ENCODE measurements around the gene C21orf58.
"Not testable (repeated sequence)": the region's sequence is repeated elsewhere in the genome, so short reads cannot be mapped to it uniquely, and the experiment has no call there.

Gene C21orf58

DNA sequence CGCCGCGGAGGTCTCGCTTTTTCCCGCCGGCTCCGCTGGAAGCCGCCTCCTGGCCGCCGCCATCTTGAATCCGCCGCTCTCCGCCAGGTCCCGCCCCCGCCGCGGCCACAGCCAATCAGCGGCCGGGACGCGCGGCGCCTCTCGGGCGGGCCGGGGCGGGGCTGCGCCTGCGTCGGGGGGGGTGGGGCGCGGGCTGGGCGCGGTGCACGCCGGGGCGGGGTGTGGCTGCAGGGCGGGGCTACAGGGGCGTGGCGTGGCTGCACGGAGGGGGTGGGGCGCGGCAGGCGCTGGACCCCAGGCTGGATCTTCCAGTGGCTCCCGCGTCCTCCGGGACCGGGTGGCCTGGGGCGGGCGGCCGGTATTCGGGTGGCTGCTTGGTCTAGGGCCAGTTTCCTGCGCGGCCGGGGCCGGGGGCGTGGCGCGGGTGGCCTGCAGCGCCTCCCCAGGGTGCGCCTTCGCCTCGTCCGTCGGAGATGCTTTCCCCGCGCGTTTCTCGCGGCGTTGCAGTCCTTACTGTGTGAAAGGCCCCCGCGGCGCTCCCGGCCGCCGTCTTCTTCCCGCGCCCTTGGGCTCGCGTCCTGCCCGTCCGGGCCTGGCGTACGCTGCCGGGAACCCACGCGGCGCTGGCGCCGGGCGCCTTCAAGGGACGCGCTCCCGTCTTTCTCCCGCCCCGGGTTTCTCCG lies 861 bp upstream of the C21orf58 start:
- DNase-seq (ENCODE audit: low read depth in 2 of 2), result peak; percentile 66 to 83

DNA sequence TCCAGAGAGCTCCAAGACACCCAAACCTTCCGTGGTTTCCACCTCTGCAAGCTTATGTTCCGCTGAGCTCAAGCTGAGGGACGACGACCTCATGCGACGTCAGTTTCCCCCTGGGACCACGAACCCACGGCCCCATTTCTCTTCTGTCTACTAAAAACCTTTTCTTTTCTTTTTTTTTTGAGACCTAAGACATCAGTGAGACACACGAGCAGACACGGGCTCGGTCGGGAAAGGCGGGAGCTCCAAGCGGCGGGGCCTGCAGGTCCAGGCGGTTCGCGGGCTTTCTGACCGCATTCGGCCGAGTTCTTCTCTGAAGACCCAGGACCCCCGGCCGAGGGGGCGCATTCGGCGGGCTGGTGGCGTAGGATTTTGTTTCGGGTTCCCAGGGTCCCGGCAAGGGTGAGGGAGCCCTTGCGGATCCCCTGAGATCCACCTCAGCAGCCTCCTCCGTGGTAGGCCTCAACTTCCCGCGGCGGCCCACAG lies 402 bp downstream of the C21orf58 start:
- DNase-seq (ENCODE audit: low read depth in 2 of 2), result no peak

DNA sequence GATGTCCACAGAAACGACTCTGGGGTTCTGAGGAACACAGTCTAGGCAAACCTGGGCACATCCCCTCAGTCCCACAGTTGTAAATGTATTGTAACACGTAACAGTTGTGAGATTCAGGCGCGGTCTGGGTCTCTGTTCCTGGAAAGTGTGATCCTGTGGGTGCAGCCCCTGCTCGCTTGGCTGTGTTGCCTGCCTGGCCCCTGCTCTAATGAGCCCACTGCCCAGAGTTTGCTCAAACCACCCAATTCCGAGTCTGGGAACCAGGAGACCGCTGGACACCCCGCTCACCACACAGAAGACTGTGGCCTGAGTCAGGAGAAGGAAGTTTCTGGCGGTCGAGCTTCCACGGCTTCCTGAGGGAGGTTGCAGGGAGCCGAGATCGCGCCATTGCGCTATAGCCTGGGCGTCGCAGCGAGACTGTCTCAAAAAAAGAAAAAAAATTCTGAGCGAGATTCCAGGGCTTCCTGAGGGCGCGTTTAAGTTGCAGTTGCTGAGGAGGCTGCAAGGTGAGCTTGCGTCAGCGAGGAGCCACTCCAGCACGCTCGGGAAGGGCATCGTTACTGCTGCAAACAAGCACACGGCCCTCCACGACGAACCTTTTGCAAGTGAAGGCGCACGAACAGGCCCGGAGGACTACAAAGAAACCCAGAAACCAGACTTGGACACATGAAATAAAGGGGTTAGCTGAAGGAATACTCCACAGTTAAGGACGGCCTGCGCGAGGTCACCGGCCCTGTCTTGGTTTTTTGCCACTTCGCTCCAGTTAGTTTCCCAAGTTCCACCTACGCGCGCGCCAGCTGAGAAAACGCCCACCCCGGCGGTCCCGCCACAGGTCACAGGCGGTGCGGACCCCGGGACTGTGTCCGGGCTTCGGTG lies 1.1 kb downstream of the C21orf58 start:
- peak in 1 of 2 donors; percentile 6 for DNase-seq (ENCODE audit: low read depth in 2 of 2)

DNA sequence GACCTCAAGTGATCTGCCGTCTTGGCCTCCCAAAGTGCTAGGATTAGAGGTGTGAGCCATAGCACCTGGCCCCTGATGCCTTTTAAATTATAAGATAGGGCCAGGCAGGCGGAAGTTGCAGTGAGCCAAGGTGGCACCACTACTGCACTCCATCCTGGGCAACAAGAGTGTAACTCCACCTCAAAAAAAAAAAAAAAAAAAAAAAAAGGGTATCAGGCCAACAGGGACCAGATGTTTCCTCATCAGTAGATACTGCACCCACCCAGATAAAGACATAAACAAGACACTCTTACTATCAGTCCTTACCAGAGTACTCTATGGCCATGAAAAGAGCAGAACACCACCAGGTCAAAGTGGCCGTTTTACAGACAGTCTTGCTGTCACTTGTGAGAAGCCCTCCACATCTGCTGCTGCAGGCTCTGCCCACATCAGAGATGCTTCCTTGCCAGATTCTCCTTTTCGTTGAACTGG lies 3.3 kb downstream of the C21orf58 start:
- no peak for DNase-seq (ENCODE audit: low read depth in 2 of 2)

DNA sequence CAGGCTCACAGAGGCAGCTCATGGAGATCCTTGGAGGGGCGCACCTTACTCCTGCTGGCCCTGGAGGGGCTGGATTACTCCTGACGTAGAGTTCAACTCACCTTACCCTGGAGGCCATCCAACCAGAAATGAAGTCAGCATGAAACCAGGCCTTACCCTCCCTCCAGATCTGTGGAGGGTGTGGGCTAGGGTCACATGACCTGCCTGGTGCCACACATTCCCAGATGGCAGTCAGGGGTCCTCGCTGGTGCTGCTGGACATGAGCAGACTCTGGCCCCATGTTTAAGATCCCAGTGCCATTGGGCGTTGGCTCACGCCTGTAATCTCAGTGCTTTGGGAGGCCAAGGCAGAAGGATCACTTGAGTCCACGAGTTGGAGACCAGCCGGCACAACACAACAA lies 4.5 kb downstream of the C21orf58 start:
- no peak for DNase-seq (ENCODE audit: low read depth in 2 of 2)

DNA sequence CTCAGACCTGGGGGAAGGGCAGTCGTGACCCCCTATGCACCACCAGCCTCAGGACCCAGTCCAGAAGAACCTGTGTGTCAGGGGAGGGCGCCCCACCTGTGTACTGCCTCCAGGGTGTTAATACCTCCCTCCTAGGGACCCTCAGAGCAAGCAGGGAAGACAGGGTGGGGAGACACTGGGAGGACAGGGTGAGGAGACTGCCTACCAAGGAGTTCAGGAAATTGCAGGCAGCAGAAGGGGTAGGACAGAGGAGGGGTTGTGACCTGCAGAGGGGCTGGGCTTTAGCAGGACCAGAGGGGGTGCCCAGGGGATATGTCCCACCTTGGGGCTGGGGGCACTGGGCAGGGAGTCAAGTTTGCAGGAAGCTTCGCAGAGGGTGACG lies 5.2 kb downstream of the C21orf58 start:
- no peak for DNase-seq (ENCODE audit: low read depth in 2 of 2)

DNA sequence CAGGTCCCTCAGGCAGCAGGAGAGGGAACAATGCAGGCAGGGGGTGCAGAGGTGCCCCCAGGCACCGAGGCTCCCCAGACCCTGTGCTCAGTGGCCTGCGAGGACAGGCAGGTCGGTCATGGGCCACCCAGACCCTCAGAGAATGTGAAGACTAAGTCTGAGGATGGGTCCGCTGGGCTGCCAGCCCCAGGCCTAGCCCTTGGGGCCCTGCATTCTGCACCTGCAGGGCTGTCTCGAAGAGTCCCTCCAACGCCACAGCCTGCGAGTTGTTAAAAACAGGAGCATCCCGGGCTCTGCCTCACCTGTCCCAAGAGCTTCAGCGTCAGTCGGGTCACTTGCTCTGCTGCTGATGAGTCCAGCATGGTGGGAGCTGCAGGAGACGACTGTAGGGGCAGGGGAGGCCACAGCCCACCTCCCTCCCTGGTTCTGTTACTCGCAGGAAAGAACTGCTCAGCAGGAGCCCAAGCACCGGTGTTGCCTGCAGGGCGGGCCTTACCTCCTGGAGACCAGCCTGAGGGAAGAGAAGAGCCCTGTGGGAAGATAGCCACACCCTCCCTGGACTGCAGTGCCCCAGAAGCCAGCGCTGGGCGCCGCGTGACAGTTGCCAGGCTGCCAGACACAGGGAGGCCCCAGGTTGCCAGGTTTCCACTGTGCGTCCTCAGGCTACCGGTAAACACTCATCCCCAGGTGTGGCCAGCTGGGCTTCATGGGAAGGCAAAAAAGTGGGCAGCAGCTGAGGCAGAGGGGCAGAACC lies 5.8 kb downstream of the C21orf58 start:
- DNase-seq (ENCODE audit: low read depth in 2 of 2), result no peak

DNA sequence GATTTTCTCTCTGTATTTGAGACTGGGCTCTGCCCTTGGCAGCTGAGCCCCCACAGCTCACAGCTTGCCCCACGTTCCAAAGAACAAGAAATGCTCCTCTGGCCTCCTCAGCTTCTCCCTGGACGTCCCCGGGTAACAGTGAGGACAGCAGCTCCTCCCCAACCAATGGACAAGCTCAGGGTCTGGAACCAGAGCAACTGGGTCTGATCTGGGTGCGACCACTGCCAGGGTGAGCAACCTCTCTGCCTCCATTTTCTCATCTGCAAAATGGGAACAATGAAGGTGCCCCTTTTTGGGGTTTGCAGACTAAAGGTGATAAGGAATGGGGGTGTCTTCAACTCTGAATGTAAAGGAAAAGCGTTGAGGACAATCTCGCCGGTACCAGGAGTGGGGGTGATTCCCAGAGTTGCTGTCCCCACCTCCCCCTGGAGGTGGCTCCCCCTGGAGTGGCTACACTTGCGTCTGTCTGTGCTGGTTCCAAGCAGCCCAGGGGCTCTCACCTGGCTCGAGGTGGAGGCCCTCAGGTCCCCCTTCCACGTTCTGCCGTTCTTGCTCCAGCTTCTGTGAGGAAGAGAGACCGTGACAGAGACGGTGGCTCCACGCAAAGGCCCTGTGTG lies 6.9 kb downstream of the C21orf58 start:
- DNase-seq (ENCODE audit: low read depth in 2 of 2), result no peak

DNA sequence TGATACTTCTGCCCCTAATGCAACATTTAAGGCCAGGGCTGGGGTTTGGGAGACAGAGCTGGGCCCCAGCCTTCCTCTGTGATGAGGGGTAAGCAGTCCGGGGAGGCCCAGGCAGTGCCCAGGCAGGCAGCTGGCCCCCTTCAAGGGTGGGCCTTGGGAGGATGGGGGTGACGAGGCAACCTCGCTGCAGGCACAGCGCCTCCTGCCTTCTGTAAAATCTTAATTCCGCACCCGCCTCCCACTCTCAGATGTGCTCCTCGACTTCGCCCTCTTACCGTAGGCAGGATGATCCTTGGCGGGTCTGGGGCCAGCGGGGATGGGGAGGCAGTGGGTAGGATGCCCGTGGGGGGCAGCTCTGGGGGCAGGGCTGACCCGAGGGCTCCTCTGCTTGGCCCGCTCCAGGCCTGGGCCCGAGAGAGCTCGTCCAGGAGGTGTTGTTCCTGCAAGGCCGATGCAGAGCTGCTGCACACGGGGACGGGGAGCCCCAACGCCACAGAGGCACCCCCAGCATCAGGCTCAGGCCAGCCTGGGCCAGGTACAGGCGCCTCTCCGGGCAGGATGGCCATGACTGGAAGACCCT lies 9.1 kb downstream of the C21orf58 start:
- DNase-seq (ENCODE audit: low read depth in 2 of 2), result no peak

DNA sequence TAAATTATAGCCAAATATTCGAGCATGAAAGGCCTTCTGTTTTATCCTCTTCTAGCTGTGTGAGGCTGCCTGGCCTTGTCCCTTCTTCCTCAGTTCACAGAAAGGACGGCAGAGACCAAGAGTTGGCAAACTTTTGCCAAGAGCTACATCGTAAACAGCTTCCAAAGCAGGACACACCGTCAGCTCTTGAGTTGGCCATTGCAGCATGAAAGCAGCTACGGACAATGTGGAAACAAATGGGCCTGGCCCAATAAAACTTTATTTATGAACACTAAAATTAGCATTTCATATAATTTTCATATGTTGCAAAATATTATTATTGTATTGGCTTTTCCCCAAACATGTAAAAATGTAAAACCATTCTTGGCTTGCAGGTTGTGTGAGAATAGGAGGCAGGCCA lies 10.7 kb downstream of the C21orf58 start:
- DNase-seq (ENCODE audit: low read depth in 2 of 2), result no peak

DNA sequence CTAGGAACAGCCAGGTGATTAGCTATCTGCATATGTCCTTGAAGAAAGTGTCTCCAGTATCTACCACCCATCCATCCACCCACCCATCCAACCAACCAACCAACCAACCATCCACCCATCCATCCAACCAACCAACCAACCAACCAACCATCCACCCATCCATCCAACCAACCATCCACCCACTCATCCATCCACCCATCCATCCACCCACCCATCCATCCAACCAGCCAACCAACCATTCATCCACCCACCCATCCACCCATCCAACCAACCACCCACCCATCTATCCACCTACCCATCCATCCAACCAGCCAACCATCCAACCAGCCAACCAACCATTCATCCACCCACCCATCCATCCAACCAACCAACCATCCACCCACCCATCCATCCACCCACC lies 12.1 kb downstream of the C21orf58 start:
- no peak for DNase-seq (ENCODE audit: low read depth in 2 of 2)

DNA sequence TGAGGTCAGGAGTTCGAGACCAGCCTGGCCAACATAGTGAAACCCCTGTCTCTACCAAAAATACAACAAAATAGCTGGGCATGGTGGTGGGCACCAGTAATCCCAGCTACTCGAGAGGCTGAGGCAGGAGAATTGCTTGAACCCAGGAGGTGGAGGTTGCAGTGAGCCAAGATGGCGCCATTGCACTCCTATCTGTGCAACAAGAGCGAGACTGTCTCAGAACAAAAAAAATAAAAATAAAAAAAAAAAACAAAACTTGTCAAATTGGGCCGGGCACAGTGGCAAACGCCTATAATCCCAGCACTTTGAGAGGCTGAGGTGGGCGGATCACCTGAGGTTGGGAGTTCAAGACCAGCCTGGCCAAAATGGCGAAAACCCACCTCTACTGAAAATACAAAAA lies 13.4 kb downstream of the C21orf58 start:
- DNase-seq (ENCODE audit: low read depth in 2 of 2), result not testable (repeated sequence)

DNA sequence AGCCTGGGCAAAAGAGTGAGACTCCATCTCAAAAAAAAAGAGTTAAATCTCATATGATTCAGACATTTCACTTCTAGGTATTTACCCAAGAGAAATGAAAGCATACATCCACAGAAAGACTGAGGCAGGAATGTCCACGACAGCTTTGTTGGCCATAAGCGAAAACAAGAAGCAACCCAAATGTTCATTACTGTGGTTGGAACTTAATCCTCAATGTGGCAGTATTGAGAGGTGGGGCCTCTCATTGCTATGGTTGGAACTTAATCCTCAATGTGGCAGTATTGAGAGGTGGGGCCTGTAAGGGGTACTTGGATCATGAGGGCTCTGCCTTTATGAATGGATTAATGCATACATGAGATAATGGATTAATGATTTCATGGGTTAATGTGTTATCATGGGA lies 15.2 kb downstream of the C21orf58 start:
- no peak for DNase-seq (ENCODE audit: low read depth in 2 of 2)

DNA sequence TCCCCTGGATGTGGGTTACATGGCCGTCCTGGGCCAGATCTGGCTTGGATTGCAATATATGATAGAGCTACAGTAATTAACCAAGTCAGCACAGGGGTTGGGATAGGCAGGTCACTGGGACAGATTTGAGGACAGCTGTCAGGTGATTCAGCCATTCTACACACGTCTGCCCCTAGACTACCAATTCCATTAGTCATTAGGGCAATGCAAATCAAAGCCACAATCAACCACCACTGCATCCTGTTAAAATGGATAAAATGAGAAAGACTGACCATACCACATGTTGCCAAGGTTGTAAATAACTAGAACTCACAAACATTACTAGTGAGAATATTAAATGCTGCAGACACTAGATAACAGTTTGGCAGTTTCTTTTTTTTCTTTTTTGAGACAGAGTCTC lies 16.0 kb downstream of the C21orf58 start:
- no peak for DNase-seq (ENCODE audit: low read depth in 2 of 2)

DNA sequence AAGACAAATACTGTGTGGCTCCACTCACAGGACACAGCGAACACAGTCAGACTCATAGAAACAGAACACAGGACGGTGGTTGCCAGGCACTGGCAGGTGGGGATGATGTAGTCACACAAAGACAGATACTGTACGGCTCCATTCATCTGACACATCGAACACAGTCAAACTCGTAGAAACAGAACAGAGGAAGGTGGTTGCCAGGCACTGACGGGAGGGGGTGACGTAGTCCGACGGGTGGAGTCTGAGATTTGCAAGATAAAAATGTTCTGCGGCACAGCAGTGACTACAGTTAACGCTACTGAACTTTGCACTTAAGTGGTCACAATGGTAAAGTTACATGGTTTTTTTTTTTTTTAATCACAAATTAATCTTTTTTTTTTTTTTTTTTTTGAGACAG lies 18.7 kb downstream of the C21orf58 start:
- no peak for DNase-seq (ENCODE audit: low read depth in 2 of 2)

DNA sequence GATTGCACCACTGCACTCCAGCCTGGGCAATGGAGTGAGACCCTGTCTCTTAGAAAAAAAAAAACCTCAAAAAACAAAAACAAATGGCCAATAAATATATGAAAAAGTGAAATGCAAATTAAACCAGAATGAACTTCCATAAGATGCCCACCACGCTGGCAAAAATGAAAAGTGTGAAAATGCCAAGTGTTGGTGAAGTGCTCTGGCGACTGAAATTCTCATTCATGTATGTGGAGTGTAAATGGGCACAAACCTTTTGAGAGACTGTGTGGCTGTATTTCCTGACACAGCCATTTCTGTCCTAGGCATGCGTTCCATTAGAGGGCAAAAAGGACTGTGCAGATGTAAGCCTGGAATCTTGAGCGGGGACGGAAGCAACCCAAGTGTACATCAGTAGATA lies 19.2 kb downstream of the C21orf58 start:
- DNase-seq (ENCODE audit: low read depth in 2 of 2), result no peak

DNA sequence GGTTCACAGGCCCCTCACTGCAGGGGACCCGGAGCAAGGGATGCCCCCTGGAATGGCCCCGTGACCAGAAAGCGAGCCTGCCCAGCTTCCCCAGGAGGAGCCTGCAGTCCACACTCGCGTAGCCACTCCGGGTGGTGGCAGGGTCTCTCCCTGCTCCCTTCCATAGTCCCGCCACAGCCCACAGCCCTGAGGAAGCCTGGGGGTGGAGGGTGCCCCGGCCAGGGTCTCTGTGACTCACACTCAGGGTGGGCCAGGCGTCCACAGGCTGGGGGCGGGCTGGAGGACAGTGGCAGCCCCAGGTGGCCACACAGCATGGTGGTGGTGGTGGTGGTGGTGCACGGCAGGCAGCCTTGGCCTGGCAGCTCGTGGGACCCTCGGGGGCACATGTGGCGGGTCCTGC lies 21.9 kb downstream of the C21orf58 start:
- no peak for DNase-seq (ENCODE audit: low read depth in 2 of 2)

DNA sequence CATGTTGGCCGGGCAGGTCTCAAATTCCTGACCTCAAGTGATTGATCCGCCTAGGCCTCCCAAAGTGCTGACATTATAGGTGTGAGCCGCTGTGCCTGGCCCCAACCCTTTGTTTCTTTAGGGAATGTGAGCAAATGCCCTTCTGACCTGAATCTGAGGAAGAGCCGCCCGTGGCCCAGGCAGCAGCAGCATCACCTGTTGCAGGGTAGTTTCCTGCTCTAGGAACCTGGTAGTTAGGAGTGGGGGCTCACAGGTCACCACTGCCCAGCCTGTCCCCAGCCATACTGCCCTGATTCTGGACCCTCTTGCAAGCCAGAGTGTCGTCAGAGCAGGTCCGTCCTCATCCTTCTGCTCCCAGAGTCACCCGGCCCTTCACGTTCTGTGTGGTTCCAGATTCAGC lies 24.5 kb downstream of the C21orf58 start:
- DNase-seq (ENCODE audit: low read depth in 2 of 2), result no peak

DNA sequence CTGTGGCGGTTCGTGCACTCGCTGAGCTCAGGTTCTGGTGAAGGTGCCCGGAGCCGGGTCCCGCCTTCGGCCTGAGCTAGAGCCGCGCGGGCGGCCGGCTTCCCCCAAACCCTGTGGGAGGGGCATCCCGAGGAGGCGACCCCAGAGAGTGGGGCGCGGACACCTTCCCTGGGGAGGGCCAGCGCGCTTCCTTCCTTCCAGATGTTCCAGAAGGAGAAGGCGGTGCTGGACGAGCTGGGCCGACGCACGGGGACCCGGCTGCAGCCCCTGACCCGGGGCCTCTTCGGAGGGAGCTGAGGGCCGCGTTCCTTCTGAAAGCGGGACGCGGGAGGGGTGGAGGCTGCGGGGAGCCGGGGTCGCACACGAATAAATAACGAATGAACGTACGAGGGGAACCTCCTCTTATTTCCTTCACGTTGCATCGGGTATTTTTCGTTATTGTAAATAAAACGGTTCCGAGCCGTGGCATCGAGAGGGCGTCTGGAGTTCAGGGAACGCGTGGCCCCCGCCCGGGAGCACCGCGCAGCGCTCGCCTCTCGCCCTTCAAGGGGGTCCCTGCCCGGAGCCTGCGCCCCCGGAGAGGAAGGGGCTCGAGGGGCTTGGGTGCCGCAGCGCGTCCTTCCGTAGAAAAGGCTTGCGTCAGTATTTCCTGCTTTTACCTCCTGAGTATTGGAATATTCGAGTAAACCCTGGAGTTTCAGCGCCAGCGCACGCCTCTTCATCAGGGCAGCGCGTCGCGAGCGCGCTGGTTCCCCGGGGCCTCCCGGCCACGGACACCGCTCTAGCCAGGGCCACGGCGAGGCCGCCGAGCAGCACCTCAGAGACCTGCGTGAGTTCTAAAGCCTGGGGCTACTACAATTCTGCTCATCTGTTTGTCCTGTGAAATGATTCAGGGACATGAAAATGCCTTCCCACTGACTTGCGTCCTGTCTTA lies 26.1 kb downstream of the C21orf58 start:
- no peak for DNase-seq (ENCODE audit: low read depth in 2 of 2)

DNA sequence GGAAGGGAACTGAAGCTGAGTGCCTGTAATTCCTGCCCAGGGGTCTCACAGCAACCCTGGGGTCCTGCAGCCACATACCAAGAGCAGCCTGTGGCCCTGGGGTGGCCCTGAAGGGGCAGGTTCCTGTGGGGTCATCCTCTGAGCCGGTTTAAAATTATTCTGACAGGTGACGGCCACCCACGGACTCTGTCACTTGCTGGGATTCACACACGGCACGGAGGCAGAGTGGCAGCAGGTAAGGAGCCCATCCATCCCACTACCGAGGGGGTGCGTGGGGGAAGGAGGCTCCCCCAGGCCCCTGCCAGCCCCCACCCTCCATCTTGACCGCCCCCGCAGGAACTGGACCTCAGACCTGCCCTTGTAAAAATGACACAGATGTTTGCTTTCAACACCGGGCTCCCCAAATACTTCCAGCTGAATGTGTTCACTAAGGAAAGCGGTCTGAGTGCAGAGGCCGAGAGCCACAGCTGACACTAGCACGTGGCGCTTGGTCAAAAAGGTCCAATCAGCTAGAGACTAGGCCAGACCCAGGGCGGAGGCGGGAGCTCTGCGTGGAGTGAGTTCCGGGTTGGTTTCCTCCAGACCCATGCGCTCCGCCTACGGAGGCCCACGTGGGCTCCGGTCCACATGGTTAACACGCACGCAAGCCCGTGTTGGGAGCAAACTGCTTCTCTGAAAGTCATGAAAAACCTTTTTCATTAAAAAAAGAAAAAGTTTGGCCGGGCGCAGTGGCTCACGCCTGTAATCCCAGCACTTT lies 27.5 kb downstream of the C21orf58 start:
- DNase-seq (ENCODE audit: low read depth in 2 of 2), result peak; percentile 46 to 59

Data from stimulated activated CD8-positive, alpha-beta memory T cell treated with anti-CD3 and anti-CD28 coated beads, Interleukin-7, amount 100 ng/mL, for 4 hours (primary cell).